HG02943 (cell line): ENCODE measurements around the gene PPP1R14C.

Source experiments
- ATAC-seq: cut with Tn5 transposase; IDR thresholded peaks from one replicate; pipeline ENCODE4 v1.9.1; 2021; ENCODE audit warnings: mild to moderate bottlenecking, low read depth, moderate library complexity; ENCODE audit not compliant: unreplicated experiment

PPP1R14C gene

DNA sequence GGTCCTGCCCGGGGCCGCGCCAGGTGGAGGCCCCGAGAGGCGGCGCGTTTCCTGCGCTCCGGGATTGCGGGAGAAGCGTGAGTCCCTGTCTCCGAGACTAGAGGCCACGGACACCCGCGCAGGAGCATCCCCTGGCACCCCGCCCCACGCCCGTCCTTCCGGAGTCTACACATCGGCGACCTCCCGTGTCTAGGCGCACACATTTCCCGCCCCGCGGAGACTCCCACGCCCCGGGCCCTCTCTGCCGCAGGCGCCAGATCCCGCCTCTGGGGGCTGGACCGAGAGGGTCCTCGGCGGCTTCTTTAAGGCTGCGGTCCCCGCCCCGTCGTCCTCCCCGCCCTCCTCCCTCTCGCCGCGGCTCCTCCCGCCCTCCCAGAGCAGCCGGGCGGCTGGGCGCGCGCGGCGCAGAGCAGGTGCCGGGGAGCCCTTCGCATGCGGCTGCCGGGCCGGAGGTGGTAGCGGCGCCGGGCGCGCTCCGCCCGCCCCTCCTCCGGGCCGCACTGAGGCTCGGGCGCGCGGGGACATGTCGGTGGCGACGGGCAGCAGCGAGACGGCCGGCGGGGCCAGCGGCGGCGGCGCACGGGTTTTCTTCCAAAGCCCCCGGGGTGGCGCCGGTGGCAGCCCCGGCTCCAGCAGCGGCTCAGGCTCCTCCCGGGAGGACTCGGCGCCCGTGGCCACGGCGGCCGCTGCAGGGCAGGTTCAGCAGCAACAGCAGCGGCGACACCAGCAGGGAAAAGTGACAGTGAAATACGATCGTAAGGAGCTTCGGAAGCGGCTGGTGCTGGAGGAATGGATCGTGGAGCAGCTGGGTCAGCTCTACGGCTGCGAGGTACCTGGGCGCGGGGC is at the start of gene PPP1R14C:
PPP1R14C (plus strand) TSS at position 375 of the 846 bp plus-strand sequence; CDS start at position 524, 149 bp downstream.
- no peak for ATAC-seq

GRCh38 chr6:150093397-150093796 is 49.4 kb upstream of the PPP1R14C start:
- no peak for ATAC-seq

GRCh38 chr6:150098155-150098554 is 44.7 kb upstream of the PPP1R14C start:
- no peak for ATAC-seq

DNA sequence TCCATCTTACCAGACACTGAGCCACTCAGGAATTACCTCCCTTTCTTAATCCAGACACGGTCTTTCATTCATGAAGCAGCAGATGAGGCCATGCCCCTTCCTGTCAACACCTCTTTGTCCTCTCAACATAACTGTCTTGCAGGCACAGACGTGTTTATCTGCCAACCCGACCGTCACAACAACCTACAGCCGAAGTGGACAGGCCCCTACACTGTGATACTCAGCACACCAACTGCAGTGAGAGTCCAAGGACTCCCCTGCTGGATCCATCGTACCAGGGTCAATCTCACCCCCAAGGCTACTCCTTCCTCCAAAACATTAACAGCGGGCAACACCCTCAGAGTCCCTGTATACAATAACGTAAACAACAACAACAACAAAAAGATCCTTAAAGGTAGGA is 43.3 kb upstream of the PPP1R14C start:
- ATAC-seq: no peak

DNA sequence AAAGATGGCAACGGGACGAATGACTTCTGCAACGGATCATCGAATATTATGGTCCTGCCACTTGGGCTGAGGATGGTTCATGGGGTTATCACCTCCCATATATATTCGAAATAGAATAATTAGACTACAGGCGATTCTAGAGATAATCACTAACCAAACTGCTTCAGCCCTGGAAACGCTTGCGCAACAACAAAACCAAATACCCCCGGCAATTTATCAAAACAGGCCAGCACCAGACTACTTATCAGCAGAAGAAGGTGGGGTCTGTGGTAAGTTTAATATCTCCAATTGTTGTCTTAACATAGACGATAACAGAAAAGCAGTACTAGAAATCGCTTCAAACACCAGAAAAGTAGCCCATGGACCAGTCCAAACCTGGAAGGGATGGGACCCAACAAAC is 42.9 kb upstream of the PPP1R14C start:
- ATAC-seq: no peak

GRCh38 chr6:150100745-150101144 is 42.1 kb upstream of the PPP1R14C start:
- no peak for ATAC-seq

DNA sequence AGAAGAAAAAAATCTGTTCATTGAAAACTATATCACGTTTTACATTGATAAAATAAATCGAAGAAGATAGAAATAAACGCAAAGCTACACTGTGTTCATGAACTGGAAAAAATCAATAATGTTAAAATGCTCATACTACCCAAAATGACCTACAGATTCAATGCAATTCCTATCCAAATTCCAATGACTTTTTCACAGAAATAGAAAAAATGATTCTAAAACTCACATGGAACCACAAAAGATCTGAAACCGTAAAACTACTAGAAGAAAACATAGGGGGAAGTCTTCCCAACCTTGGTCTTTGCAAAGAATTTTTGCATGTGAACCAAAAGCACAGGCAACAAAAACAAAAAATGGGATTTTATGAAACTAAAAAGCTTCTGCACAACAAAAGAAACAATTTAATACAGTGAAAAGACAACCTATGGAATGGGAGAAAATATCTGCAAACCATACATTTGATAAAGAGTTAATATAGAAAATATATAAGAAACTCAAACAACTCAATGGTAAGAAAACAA is 40.0 kb upstream of the PPP1R14C start:
- ATAC-seq: no peak

DNA sequence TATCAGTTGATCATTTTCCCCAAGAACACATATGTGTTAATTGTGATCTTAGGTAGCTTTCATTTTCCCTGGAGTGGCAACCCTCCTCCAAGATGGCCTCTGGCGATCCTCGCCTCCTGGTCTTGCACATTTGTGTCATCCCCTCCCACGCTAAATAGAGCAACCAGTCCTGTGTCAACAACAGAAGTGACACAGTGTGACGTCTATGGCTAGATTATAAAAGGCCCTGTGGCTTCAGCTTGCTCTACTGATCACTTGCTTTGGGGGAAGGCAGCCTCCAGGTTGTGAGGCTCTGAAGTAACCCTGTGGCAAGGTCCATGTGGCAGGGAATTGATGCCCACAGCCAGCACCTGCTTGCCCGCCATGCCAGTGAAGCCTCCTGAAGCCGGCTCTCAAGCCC is 30.6 kb upstream of the PPP1R14C start:
- no peak for ATAC-seq

- ATAC-seq: no peak
Observed at GRCh38 chr6:150115769-150116168, 27.1 kb upstream of the PPP1R14C start.

- ATAC-seq: no peak
Observed at GRCh38 chr6:150116200-150116800, 26.5 kb upstream of the PPP1R14C start.

DNA sequence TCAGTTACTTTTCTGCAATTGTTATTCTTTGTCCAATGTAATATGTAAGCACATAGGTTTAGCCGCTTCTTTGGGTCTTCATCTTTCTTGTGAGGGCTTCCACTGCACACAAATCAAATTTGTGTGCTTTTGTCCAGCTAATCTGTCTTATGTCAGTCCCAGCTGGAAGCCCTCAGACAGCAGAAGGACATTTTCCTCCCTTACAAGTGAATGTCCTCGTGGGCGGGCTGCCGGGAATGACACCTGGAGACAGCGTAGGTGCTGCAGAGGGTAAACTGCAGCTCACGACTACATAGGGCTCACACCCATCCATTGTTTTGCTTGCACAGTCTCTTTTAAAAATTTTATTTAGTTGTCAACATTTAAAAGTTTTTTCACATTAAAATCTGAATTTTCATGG is 24.6 kb upstream of the PPP1R14C start:
- ATAC-seq: no peak

GRCh38 chr6:150118627-150119026 is 24.2 kb upstream of the PPP1R14C start:
- ATAC-seq: no peak

DNA sequence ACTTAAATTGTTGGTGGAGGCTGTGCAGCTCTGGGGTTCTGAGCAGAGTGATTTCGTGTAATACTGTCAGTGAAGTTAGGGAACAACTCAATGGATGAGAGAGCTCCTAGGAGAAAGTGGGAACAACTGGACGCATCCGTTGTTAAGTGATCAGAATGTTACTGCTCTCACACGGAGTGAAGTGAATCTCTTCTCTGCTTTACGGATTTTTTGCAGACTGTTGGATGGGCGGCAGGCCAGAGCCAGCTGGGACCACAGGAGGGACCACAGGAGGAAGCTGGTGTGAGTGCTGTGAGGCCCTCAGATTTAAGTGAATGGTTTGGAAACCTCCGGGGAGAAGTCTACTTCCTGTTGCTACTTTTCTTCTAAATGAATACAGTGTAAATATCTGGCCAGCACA is 23.7 kb upstream of the PPP1R14C start:
- ATAC-seq: no peak

GRCh38 chr6:150123645-150124044 is 19.2 kb upstream of the PPP1R14C start:
- ATAC-seq: no peak

DNA sequence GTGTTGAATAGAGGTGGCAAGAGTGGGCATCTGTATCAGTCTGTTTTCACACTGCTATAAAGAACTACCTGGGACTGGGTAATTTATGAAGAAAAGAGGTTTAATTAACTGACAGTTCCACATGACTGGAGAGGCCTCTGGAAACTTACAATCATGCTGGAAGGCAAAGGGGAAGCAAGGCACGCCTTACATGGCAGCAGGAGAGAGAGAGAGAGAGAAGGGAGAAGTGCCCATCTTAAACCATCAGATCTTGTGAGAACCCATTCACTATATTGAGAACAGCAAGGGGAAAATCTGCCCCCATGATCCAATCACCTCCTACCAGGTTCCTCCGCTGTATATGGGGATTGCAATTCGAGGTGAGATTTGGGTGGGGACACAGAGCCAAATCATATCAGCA is 18.6 kb upstream of the PPP1R14C start:
- no peak for ATAC-seq

DNA sequence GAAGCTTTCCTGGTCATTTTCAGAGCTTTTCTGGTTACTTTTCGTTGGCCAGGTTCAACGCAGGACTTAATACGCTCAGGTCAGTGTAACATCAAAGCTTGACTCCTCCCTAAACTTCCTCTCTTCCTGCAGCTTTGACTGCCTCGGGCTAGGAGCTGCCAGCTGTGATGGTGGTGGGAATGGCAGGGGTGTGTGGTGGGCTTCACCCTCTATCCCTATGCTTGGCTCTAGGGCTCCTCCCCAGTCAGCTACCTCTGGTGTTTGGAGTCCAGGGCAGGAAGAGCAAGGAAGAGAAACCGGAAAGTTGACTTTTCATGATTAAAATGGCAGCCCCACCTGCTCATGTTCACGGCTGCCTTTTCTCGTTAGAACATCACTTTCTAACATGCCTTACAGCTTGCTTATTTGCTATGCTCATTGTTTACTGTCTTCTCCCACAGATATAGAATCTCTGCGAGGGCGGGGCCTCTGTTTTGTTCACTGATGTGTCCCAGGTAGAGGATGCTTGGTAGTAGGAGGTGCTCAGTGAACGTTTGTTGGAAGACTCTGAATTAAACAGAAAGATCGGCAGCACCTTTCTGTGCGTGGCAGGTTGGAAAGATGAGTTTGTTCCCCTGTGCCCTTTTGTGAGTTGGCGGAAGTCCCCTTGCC is 16.1 kb upstream of the PPP1R14C start:
- ATAC-seq: no peak

GRCh38 chr6:150128425-150128824 is 14.4 kb upstream of the PPP1R14C start:
- ATAC-seq: no peak

GRCh38 chr6:150129616-150130505 is 13.0 kb upstream of the PPP1R14C start:
- no peak for ATAC-seq

- ATAC-seq: no peak
Observed at GRCh38 chr6:150133686-150134085, 9.2 kb upstream of the PPP1R14C start.

DNA sequence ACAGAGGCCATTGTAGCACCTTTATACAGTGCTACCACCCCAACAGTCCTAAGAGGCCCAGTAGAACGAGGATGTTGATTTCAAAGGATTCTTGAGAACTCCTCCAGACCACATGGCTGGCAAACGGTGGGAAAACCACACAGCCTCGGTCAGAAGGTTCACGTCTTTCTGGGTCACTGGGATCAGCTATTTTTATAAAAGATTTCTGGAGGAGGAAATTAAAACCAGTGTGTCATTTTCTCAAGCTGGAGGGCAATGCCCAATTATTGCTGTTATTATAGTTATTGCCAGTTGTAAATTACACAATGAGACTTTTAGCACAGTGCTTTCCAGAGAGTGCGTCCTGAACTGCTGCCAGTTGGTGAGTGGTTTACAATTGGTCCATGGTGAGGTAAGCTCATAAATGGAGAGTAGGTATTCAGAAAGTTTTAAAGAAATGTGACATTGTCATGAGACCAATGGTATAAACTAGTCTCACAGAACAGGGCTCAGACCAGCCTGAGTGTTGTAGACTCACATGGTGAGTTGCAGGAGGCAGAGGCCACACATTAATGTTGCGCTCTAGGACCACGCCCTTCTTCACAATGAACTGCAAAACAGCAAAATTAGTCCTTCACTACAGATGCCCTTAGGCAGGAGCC is 8.4 kb upstream of the PPP1R14C start:
- ATAC-seq: no peak
